ENCODE measurements around the gene RAP2B.

RAP2B gene

GRCh38 chr3:153159771-153160397 lies 2.1 kb upstream of the RAP2B start:
- peak overlapping the region; percentile 83 for H3K4me3 ChIP-seq (ENCODE audit: control insufficient read depth, low read depth, low read length)
- no peak for TF ChIP-seq CTCF (IDR thresholded peaks at IDR 0.05; ENCODE audit: control insufficient read depth, insufficient read depth, low read depth, low read length, missing control alignments)
- no peak for DNase-seq (ENCODE audit: low read depth)

GRCh38 chr3:153160451-153161137 lies 1.4 kb upstream of the RAP2B start:
- TF ChIP-seq CTCF (IDR thresholded peaks at IDR 0.05; ENCODE audit: control insufficient read depth, insufficient read depth, low read depth, low read length, missing control alignments), result no peak
- peak overlapping the region; percentile 83 for H3K4me3 ChIP-seq (ENCODE audit: control insufficient read depth, low read depth, low read length)
- peak; percentile 57 for DNase-seq (ENCODE audit: low read depth)

GRCh38 chr3:153161138-153161713 lies 800 bp upstream of the RAP2B start:
- H3K4me3 ChIP-seq (ENCODE audit: control insufficient read depth, low read depth, low read length), result peak overlapping the region; percentile 83
- no peak for TF ChIP-seq CTCF (IDR thresholded peaks at IDR 0.05; ENCODE audit: control insufficient read depth, insufficient read depth, low read depth, low read length, missing control alignments)
- peak; percentile 100 for DNase-seq (ENCODE audit: low read depth)

DNA sequence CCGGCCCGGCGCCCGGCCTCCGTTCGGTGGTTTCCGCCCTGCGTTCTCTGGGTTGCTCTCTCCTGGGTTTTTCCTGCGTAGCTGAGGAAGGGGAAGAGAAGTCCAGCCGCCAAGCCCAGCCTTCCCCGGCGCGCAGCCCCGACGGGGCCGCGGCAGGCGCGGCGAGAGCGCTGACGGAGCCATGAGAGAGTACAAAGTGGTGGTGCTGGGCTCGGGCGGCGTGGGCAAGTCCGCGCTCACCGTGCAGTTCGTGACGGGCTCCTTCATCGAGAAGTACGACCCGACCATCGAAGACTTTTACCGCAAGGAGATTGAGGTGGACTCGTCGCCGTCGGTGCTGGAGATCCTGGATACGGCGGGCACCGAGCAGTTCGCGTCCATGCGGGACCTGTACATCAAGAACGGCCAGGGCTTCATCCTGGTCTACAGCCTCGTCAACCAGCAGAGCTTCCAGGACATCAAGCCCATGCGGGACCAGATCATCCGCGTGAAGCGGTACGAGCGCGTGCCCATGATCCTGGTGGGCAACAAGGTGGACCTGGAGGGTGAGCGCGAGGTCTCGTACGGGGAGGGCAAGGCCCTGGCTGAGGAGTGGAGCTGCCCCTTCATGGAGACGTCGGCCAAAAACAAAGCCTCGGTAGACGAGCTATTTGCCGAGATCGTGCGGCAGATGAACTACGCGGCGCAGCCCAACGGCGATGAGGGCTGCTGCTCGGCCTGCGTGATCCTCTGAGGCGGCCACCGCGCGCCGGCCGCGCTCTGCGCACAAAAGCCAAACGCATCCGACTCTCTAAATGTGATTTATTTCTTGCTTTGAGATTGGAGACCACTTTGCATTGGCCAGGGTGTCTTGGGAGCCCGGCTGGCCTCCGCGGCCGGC lies 727 bp downstream of the RAP2B start:
- peak overlapping the region; percentile 83 for H3K4me3 ChIP-seq (ENCODE audit: control insufficient read depth, low read depth, low read length)
- DNase-seq (ENCODE audit: low read depth), result no peak
- TF ChIP-seq CTCF (IDR thresholded peaks at IDR 0.05; ENCODE audit: control insufficient read depth, insufficient read depth, low read depth, low read length, missing control alignments), result no peak

DNA sequence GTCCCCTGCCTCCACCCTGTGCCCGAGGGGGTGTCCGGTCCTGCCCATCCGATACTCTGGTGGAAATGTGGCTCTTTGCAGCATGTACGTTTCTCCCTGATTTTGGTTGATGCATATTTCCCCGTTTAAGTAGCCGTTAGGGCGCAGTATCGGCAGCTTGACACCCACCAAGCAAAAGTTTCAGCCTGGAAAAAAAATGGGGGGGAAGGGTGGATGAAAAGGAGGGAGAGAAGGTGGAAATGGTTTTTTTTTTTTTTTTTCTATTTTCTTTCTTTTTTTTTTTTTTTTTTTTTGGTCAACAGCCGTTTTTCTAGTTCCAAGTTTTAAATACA lies 1.3 kb downstream of the RAP2B start:
- DNase-seq (ENCODE audit: low read depth), result no peak
- H3K4me3 ChIP-seq (ENCODE audit: control insufficient read depth, low read depth, low read length), result peak overlapping the region; percentile 83
- no peak for TF ChIP-seq CTCF (IDR thresholded peaks at IDR 0.05; ENCODE audit: control insufficient read depth, insufficient read depth, low read depth, low read length, missing control alignments)

- H3K4me3 ChIP-seq (ENCODE audit: control insufficient read depth, low read depth, low read length), result peak overlapping the region; percentile 83
- DNase-seq (ENCODE audit: low read depth), result no peak
- TF ChIP-seq CTCF (IDR thresholded peaks at IDR 0.05; ENCODE audit: control insufficient read depth, insufficient read depth, low read depth, low read length, missing control alignments), result no peak
Observed at GRCh38 chr3:153163756-153164550, 1.9 kb downstream of the RAP2B start.

Data from AG09309 (cell line).